ENCODE measurements around the gene SRP14. TPM values are rescaled to one million over a fixed set of nuclear protein-coding genes. Genes with fewer than 3 reads are reported as not detected.

Gene SRP14
- total and polyA plus RNA-seq, 4 donors, result 154 to 437 (median 264) TPM

- H3K27ac ChIP-seq (ENCODE audit: low read depth in 1 of 2, low read length in 2 of 2), result no peak overlapping the region
- no peaks in the 10 kb centered on the region for H3K36me3 ChIP-seq (ENCODE audit: control insufficient read depth in 1 of 2, insufficient read depth in 2 of 2, low read length in 1 of 2)
- H3K27me3 ChIP-seq (ENCODE audit: control insufficient read depth in 1 of 2, insufficient read depth in 2 of 2, low read length in 1 of 2), result no peaks in the 10 kb centered on the region
- intact Hi-C loops (cut with DNase I), result no loop called here
- no peaks in the 10 kb centered on the region for H3K4me1 ChIP-seq (ENCODE audit: control insufficient read depth in 1 of 2, insufficient read depth in 2 of 2, low read length in 2 of 2)
- WGBS, 2 donors, result 74 to 78% methylated on average over 12 of the region's 12 CpGs
- DNase-seq, result no peak
- H3K4me3 ChIP-seq (ENCODE audit: low read length in 2 of 2), result no peak overlapping the region
- H3K9me3 ChIP-seq (ENCODE audit: control insufficient read depth, low read length), result no peaks in the 10 kb centered on the region
- ATAC-seq (ENCODE audit: low FRiP score), result no peak
Observed at GRCh38 chr15:40053079-40053830, 14.3 kb upstream of the SRP14 start.

DNA sequence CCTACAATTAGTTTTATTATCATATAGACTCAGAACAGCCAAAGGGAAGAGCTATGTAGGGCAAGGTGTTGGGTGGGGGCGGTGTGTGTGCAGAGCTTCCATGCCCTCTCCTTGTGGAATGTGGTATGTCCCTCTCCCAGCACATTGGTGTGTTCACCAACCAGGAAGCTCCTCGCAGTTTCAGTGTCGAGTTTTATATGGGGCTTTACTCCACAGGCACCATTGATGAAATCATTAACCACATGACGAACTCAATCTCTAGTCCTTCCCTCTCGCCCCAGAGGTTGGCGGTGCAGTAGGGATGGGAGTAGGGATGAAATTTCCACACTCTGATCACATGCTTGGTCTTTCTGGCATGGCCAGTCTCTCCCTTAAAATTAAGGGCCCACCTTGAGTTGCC lies 13.6 kb upstream of the SRP14 start:
- Histone ChIP-seq H3K9me3 (ENCODE audit: control insufficient read depth, low read length) (no peaks in the 10 kb centered on the region), H3K36me3 (ENCODE audit: control insufficient read depth in 1 of 2, insufficient read depth in 2 of 2, low read length in 1 of 2) (no peaks in the 10 kb centered on the region), H3K27ac (ENCODE audit: low read depth in 1 of 2, low read length in 2 of 2) (no peak overlapping the region), H3K27me3 (ENCODE audit: control insufficient read depth in 1 of 2, insufficient read depth in 2 of 2, low read length in 1 of 2) (no peaks in the 10 kb centered on the region), H3K4me1 (ENCODE audit: control insufficient read depth in 1 of 2, insufficient read depth in 2 of 2, low read length in 2 of 2) (no peaks in the 10 kb centered on the region), H3K4me3 (ENCODE audit: low read length in 2 of 2) (no peak overlapping the region)
- DNase-seq, result no peak
- ATAC-seq (ENCODE audit: low FRiP score), result no peak
- intact Hi-C loops (cut with DNase I), result no loop called here
- 77 to 79% methylated on average over 6 of the region's 6 CpGs for WGBS, 2 donors

- no peak overlapping the region for H3K4me3 ChIP-seq (ENCODE audit: low read length in 2 of 2)
- H3K9me3 ChIP-seq (ENCODE audit: control insufficient read depth, low read length), result no peaks in the 10 kb centered on the region
- H3K4me1 ChIP-seq (ENCODE audit: control insufficient read depth in 1 of 2, insufficient read depth in 2 of 2, low read length in 2 of 2), result no peaks in the 10 kb centered on the region
- H3K27ac ChIP-seq (ENCODE audit: low read depth in 1 of 2, low read length in 2 of 2), result no peak overlapping the region
- intact Hi-C loops (cut with DNase I), result no loop called here
- no peaks in the 10 kb centered on the region for H3K36me3 ChIP-seq (ENCODE audit: control insufficient read depth in 1 of 2, insufficient read depth in 2 of 2, low read length in 1 of 2)
- H3K27me3 ChIP-seq (ENCODE audit: control insufficient read depth in 1 of 2, insufficient read depth in 2 of 2, low read length in 1 of 2), result no peaks in the 10 kb centered on the region
- no peak for DNase-seq
- 89 to 92% methylated on average over 11 of the region's 11 CpGs for WGBS, 2 donors
- no peak for ATAC-seq (ENCODE audit: low FRiP score)
Observed at GRCh38 chr15:40051616-40052415, 12.8 kb upstream of the SRP14 start.

DNA sequence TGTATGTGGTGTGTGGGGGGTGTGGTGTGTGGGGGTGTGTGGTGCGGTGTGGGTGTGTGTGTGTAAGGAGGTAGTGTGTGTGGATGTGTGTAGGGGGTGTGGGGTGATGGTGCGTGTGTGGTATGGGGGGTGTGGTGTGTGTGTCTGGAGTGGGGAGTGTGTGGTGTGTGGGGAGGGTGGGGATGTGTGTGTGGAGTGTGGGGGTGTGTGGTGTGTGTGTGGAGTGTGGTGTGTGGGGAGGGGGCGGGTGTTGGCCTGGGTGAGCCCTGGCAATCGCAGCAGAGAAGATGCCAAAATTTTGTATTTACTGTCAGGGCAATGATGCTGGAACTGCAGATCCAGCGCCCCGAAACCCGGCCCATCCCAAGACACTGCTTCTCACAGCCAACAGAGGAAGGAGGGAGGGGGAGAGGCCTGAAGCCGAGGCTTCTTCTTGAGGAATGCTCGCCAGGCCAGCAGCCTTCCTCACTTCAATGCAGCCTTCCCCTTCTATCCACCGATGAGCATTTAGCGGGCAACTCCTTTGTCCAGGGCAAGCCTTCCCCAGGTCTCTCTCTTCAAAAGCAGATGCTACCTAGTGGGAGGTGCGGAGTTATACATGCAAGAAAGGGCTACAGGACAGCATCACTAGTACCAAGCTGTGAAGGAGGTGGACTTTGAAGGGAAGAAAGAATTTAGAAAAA lies 11.9 kb upstream of the SRP14 start:
- ATAC-seq (ENCODE audit: low FRiP score) (no peak), DNase-seq (peak in 1 of 2 donors; percentile 47)
- no peaks in the 10 kb centered on the region for H3K9me3 ChIP-seq (ENCODE audit: control insufficient read depth, low read length)
- WGBS, 2 donors, result 67 to 75% methylated on average over 11 to 12 of the region's 12 CpGs
- H3K4me1 ChIP-seq (ENCODE audit: control insufficient read depth in 1 of 2, insufficient read depth in 2 of 2, low read length in 2 of 2), result no peaks in the 10 kb centered on the region
- no peak overlapping the region for H3K4me3 ChIP-seq (ENCODE audit: low read length in 2 of 2)
- no peaks in the 10 kb centered on the region for H3K27me3 ChIP-seq (ENCODE audit: control insufficient read depth in 1 of 2, insufficient read depth in 2 of 2, low read length in 1 of 2)
- H3K27ac ChIP-seq (ENCODE audit: low read depth in 1 of 2, low read length in 2 of 2), result no peak overlapping the region
- intact Hi-C loops (cut with DNase I), result no loop called here
- no peaks in the 10 kb centered on the region for H3K36me3 ChIP-seq (ENCODE audit: control insufficient read depth in 1 of 2, insufficient read depth in 2 of 2, low read length in 1 of 2)

DNA sequence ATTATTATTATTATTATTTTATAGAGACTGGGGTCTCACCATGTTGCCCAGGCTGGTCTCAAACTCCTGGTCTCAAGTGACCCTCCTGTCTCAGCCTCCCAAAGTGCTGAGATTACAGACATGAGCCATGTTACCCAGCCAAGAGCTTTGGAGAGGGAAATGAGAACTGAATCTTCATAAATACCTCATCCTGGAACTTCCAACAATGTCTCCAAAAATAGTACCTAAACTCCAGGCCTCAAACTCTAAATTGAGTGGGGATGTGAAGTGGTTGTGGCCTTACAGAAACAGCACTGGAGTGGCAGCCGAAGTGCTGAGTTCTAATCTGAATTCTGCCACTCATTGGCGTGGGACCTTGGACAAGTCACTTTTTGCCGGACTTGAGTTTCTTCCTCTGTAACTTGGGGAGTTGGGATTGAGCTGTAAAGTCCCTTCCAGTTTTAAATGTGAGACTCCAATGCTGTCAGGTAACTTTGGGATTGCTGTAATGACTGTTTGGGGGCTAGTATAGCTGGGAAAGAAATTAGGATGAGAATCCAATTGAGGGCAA lies 10.0 kb upstream of the SRP14 start:
- WGBS, 2 donors, result 91% methylated on average over 3 of the region's 3 CpGs
- Histone ChIP-seq H3K27ac (ENCODE audit: low read depth in 1 of 2, low read length in 2 of 2) (no peak overlapping the region), H3K4me1 (ENCODE audit: control insufficient read depth in 1 of 2, insufficient read depth in 2 of 2, low read length in 2 of 2) (no peaks in the 10 kb centered on the region), H3K9me3 (ENCODE audit: control insufficient read depth, low read length) (no peaks in the 10 kb centered on the region), H3K36me3 (ENCODE audit: control insufficient read depth in 1 of 2, insufficient read depth in 2 of 2, low read length in 1 of 2) (no peaks in the 10 kb centered on the region), H3K4me3 (ENCODE audit: low read length in 2 of 2) (no peak overlapping the region), H3K27me3 (ENCODE audit: control insufficient read depth in 1 of 2, insufficient read depth in 2 of 2, low read length in 1 of 2) (no peaks in the 10 kb centered on the region)
- ATAC-seq (ENCODE audit: low FRiP score) (no peak), DNase-seq (no peak)
- intact Hi-C loops (cut with DNase I), result loop anchor here (5.0 to 10.0 kb wide), 5 partner anchors 58 to 376 kb away; partner anchors contain the start of genes BMF (in 1 of the 2) and BUB1B (in 1 of the 2)

- ATAC-seq (ENCODE audit: low FRiP score) (no peak), DNase-seq (peak in 1 of 2 donors; percentile 60)
- Histone ChIP-seq H3K4me1 (ENCODE audit: control insufficient read depth in 1 of 2, insufficient read depth in 2 of 2, low read length in 2 of 2) (no peaks in the 10 kb centered on the region), H3K9me3 (ENCODE audit: control insufficient read depth, low read length) (no peaks in the 10 kb centered on the region), H3K27me3 (ENCODE audit: control insufficient read depth in 1 of 2, insufficient read depth in 2 of 2, low read length in 1 of 2) (no peaks in the 10 kb centered on the region), H3K36me3 (ENCODE audit: control insufficient read depth in 1 of 2, insufficient read depth in 2 of 2, low read length in 1 of 2) (no peaks in the 10 kb centered on the region), H3K4me3 (ENCODE audit: low read length in 2 of 2) (no peak overlapping the region), H3K27ac (ENCODE audit: low read depth in 1 of 2, low read length in 2 of 2) (no peak overlapping the region)
- 79 to 82% methylated on average over 10 of the region's 10 CpGs for WGBS, 2 donors
- intact Hi-C loops (cut with DNase I), result loop anchor here (5.0 to 10.0 kb wide), 5 partner anchors 59 to 376 kb away; partner anchors contain the start of genes BMF (in 1 of the 2) and BUB1B (in 1 of the 2)
Observed at GRCh38 chr15:40048211-40048792, 9.3 kb upstream of the SRP14 start.

- intact Hi-C loops (cut with DNase I), result loop anchor here (2.0 to 10.0 kb wide), 6 partner anchors 60 to 377 kb away; partner anchors contain the start of genes BMF (in 1 of the 2) and BUB1B (in 1 of the 2)
- Histone ChIP-seq H3K36me3 (ENCODE audit: control insufficient read depth in 1 of 2, insufficient read depth in 2 of 2, low read length in 1 of 2) (no peaks in the 10 kb centered on the region), H3K4me1 (ENCODE audit: control insufficient read depth in 1 of 2, insufficient read depth in 2 of 2, low read length in 2 of 2) (no peaks in the 10 kb centered on the region), H3K9me3 (ENCODE audit: control insufficient read depth, low read length) (no peaks in the 10 kb centered on the region), H3K4me3 (ENCODE audit: low read length in 2 of 2) (no peak overlapping the region), H3K27ac (ENCODE audit: low read depth in 1 of 2, low read length in 2 of 2) (no peak overlapping the region), H3K27me3 (ENCODE audit: control insufficient read depth in 1 of 2, insufficient read depth in 2 of 2, low read length in 1 of 2) (no peaks in the 10 kb centered on the region)
- DNase-seq (peak in 1 of 2 donors; percentile 86), ATAC-seq (ENCODE audit: low FRiP score) (no peak)
- WGBS, 2 donors, result 74 to 77% methylated on average over 15 of the region's 15 CpGs
Observed at GRCh38 chr15:40047415-40048210, 8.6 kb upstream of the SRP14 start.

Measured in aorta (tissue), 5 donors.